ENCODE results near the gene PLEKHG4B.
A peak's percentile ranks its signal among the peaks of the same experiment; 100 is the strongest.
"Not testable (repeated sequence)": the region's sequence is repeated elsewhere in the genome, so short reads cannot be mapped to it uniquely, and the experiment has no call there.

The PLEKHG4B gene

DNA sequence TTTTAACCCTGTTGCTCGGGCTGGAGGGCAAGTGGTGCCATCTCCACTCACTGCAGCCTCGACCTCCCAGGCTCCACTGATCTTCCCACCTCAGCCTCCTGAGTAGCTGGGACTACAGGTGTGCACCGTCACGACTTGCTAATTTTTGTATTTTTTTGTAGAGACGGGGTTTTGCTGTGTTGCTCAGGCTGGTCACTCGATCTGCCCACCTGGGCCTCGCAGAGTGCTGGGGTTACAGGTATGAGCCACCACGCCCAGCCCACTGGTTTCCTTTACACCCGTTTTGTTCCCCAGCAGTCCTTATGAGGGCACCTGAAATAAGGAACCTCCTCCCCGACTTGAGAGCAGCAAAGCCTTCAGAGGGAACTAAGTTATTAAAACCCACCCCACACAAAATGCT is 124.1 kb downstream of the PLEKHG4B start:
- H3K27ac ChIP-seq (ENCODE audit: low read depth, low read length); H3K9me3 ChIP-seq (ENCODE audit: control insufficient read depth in 1 of 2, low read length in 2 of 2): not testable (repeated sequence)

DNA sequence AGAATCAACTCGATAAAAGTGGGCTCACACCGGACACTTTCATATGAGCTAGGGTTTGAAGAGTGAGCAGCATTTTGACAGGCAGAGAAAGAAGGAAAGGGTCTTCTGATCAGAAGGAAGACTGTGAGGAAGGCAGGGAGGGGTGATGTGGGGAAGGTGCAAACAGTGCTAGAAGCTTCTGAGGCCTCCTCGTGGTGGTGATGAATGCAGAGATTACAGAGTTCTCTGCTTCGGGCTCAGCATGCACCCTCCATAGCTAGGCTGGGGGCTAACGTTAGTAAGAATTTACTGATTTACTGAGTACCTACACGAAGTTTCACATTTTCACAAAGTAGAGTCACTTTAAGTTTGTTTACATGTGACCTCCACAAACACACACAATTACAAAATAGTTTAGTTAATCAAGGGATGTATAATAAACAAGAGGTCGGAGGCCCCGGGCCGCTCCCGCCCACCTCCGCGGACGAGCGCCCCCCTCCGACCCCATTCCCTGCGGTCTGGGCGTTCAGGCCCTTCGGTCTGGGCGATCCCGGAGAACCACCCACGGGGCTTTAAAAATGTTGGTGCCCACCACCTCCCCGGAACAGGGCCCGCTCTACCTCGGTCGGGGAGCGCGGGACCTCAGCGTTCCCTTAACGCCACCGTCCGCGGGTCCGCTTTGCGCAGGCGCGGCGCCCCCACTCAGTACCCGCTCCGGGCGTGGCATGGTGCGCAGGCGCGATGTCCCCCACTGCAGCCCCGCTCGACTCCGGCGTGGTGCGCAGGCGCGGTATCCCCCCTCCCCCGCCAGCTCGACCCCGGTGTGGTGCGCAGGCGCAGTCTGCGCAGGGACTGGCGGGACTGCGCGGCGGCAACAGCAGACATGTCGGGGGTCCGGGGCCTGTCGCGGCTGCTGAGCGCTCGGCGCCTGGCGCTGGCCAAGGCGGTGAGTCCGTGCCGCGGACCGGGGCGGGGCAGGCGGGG is 125.8 kb downstream of the PLEKHG4B start, which contains the start of the genes CCDC127 and SDHA:
CCDC127 (minus strand) TSS at position 660 of the 963 bp plus-strand sequence. CDS start 1,304 bp downstream, outside the sequence.
SDHA (plus strand) TSS at position 827 of the 963 bp plus-strand sequence; CDS start at position 863, 36 bp downstream.
- not testable (repeated sequence) for H3K27me3 ChIP-seq (ENCODE audit: control insufficient read depth in 1 of 2, insufficient read depth in 2 of 2, low read length in 2 of 2); H3K36me3 ChIP-seq (ENCODE audit: control insufficient read depth in 1 of 2, insufficient read depth in 2 of 2, low read length in 2 of 2); H3K9me3 ChIP-seq (ENCODE audit: control insufficient read depth in 1 of 2, low read length in 2 of 2)
- Histone ChIP-seq H3K27ac (ENCODE audit: low read depth, low read length) (peak within 1 kb of the TSS; percentile 83), H3K9ac (ENCODE audit: low read depth in 1 of 2, low read length in 2 of 2) (peak within 1 kb of the TSS; percentile 91 to 97), H3K4me1 (ENCODE audit: control insufficient read depth in 1 of 2, insufficient read depth in 2 of 2, low read length in 2 of 2) (peaks cover 5 to 14% of the 10 kb centered on the region in 2 donors), H3K4me3 (ENCODE audit: low read depth in 1 of 2, low read length in 2 of 2) (peak within 1 kb of the TSS; percentile 66 to 93)

More for the DNA sequence above, 124.1 kb downstream of the PLEKHG4B start:
- not testable (repeated sequence) for H3K4me1 ChIP-seq (ENCODE audit: control insufficient read depth in 1 of 2, insufficient read depth in 2 of 2, low read length in 2 of 2); H3K9ac ChIP-seq (ENCODE audit: low read depth in 1 of 2, low read length in 2 of 2); H3K36me3 ChIP-seq (ENCODE audit: control insufficient read depth in 1 of 2, insufficient read depth in 2 of 2, low read length in 2 of 2); H3K27me3 ChIP-seq (ENCODE audit: control insufficient read depth in 1 of 2, insufficient read depth in 2 of 2, low read length in 2 of 2); H3K4me3 ChIP-seq (ENCODE audit: low read depth in 1 of 2, low read length in 2 of 2)

DNA sequence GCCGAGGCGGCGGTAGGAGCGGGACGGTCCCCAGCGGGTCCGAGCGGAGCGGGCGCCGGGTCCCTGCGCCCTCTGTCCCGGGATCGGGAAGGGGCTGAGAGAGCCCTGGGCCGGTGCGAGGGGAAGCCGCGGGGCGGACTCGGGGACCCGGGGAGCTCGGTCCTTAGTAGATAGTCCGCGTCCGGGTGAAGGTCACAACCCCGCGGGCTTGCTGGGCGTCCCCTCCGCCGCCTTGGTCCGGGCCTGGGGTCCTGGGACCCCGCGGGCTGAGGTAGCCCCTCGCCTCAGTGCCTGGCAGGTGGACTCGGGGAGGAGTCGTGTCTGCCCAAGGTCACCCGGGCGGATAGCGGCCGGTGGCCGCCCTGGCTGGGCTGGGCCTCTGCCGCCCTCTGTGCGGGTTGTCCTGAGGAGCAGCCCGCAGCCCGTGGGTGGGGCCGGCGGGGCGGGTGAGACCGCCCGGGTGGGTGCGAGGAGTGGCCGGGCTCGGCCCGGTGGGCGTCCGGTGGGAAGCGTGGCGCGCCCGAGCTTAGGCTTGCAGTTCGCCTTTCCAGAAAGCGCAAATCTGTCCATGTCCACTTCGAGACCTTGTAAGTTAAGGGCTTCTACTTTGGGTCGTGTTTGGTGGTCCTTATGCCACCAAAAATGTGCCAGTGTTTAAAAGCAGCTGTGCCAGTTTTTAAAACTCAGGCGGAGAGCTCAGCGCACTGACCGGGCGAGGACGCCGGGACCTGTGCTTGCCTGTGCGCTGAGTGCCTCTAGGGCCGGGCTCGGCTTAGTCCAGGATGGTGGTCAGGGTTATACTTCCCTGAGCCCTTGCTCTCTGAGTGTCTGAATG is 126.7 kb downstream of the PLEKHG4B start:
- H3K36me3 ChIP-seq (ENCODE audit: control insufficient read depth in 1 of 2, insufficient read depth in 2 of 2, low read length in 2 of 2), result peaks cover 0 to 3% of the 10 kb centered on the region in 2 donors
- peaks cover 5 to 14% of the 10 kb centered on the region in 2 donors for H3K4me1 ChIP-seq (ENCODE audit: control insufficient read depth in 1 of 2, insufficient read depth in 2 of 2, low read length in 2 of 2)
- H3K27me3 ChIP-seq (ENCODE audit: control insufficient read depth in 1 of 2, insufficient read depth in 2 of 2, low read length in 2 of 2), result no peaks in the 10 kb centered on the region
- peak overlapping the region; percentile 66 to 93 for H3K4me3 ChIP-seq (ENCODE audit: low read depth in 1 of 2, low read length in 2 of 2)
- H3K9me3 ChIP-seq (ENCODE audit: control insufficient read depth in 1 of 2, low read length in 2 of 2), result no peaks in the 10 kb centered on the region
- H3K27ac ChIP-seq (ENCODE audit: low read depth, low read length), result peak overlapping the region; percentile 83
- H3K9ac ChIP-seq (ENCODE audit: low read depth in 1 of 2, low read length in 2 of 2), result peak overlapping the region; percentile 91 to 97

DNA sequence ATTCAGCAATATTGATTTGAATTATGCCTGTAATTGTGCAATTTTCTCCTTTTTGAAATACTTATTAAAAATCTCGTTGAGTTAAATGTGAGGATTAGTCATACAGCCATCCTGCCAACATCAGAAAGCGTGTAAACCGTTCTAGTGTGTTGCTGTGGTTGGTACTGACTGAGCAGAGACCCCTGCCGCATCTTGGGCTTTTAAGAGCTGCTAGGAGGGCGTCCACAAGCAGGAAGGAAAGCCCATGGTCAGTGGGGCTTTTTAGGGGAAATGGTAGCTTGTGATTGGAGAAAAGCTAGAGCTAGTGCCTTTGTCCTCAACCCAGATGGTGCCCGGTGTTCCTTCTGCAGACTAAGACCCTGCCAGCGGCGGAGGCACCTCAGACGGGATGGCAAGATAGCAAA is 127.5 kb downstream of the PLEKHG4B start:
- Histone ChIP-seq H3K9ac (ENCODE audit: low read depth in 1 of 2, low read length in 2 of 2) (peak overlapping the region; percentile 91 to 97), H3K27ac (ENCODE audit: low read depth, low read length) (no peak overlapping the region)

DNA sequence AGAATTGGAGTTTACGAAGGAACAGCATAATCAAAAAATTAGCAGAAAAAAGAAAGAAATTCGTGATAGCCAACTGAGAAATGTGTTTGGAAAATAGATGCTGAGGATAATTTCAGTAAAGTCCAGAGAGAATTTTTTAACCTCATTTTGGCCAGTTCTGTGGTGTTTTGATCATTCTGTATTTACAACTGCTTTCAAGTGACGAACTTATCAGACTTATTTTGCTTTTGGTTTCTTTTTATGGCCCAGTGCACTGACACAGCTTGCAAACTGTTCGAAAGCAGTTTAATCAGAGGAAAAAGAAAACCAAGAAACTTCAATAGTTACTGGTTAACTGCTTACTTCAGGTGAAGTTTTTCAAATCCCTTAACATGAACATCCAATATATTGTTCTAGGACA is 128.0 kb downstream of the PLEKHG4B start:
- Histone ChIP-seq H3K4me3 (ENCODE audit: low read depth in 1 of 2, low read length in 2 of 2) (peak overlapping the region; percentile 66 to 93), H3K27me3 (ENCODE audit: control insufficient read depth in 1 of 2, insufficient read depth in 2 of 2, low read length in 2 of 2) (no peaks in the 10 kb centered on the region), H3K36me3 (ENCODE audit: control insufficient read depth in 1 of 2, insufficient read depth in 2 of 2, low read length in 2 of 2) (peaks cover 6 to 14% of the 10 kb centered on the region in 2 donors), H3K9me3 (ENCODE audit: control insufficient read depth in 1 of 2, low read length in 2 of 2) (no peaks in the 10 kb centered on the region), H3K27ac (ENCODE audit: low read depth, low read length) (no peak overlapping the region), H3K4me1 (ENCODE audit: control insufficient read depth in 1 of 2, insufficient read depth in 2 of 2, low read length in 2 of 2) (peaks cover 5 to 14% of the 10 kb centered on the region in 2 donors), H3K9ac (ENCODE audit: low read depth in 1 of 2, low read length in 2 of 2) (peak overlapping the region; percentile 91 to 97)

More for the DNA sequence above, 127.5 kb downstream of the PLEKHG4B start:
- Histone ChIP-seq H3K27me3 (ENCODE audit: control insufficient read depth in 1 of 2, insufficient read depth in 2 of 2, low read length in 2 of 2) (no peaks in the 10 kb centered on the region), H3K4me1 (ENCODE audit: control insufficient read depth in 1 of 2, insufficient read depth in 2 of 2, low read length in 2 of 2) (peaks cover 5 to 14% of the 10 kb centered on the region in 2 donors), H3K36me3 (ENCODE audit: control insufficient read depth in 1 of 2, insufficient read depth in 2 of 2, low read length in 2 of 2) (peaks cover under 1 to 9% of the 10 kb centered on the region in 2 donors), H3K4me3 (ENCODE audit: low read depth in 1 of 2, low read length in 2 of 2) (peak overlapping the region; percentile 66 to 93), H3K9me3 (ENCODE audit: control insufficient read depth in 1 of 2, low read length in 2 of 2) (no peaks in the 10 kb centered on the region)

DNA sequence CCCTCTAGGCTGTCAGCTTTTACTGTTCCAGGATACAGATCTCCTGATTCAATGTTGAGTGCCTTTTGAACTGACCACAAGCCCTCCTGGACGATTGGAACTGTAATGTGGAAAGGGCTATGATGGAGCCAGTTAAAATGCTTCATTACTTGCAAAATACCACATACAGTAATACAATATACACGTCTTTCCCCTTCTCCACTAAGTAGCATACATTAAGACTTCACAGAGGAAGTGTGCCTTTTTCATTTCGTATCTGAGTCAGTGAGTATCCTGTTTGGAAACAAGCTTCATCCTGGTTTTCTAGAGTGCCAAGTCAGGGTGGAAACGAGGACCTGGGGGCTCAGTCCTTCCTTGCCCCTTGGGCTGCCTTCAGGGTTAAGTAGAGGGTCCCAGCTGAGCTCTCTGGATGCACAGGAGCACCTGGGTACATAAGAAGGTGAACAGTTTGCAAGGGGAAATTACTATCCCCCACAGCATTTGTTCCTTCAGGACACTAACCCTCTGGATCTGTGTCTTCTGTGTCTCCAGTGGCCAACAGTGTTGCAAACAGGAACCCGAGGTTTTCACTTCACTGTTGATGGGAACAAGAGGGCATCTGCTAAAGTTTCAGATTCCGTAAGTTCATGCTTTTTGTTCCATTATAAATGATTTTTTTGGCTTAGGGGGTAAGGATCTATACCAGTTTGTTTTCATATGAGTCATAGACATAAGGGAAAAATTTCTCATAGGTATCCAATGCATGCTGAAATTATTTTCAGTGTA is 131.2 kb downstream of the PLEKHG4B start:
- Histone ChIP-seq H3K4me1 (ENCODE audit: control insufficient read depth in 1 of 2, insufficient read depth in 2 of 2, low read length in 2 of 2) (peaks cover 5 to 14% of the 10 kb centered on the region in 2 donors), H3K36me3 (ENCODE audit: control insufficient read depth in 1 of 2, insufficient read depth in 2 of 2, low read length in 2 of 2) (peaks cover 9 to 43% of the 10 kb centered on the region in 2 donors)
- not testable (repeated sequence) for H3K9ac ChIP-seq (ENCODE audit: low read depth in 1 of 2, low read length in 2 of 2); H3K27me3 ChIP-seq (ENCODE audit: control insufficient read depth in 1 of 2, insufficient read depth in 2 of 2, low read length in 2 of 2); H3K4me3 ChIP-seq (ENCODE audit: low read depth in 1 of 2, low read length in 2 of 2); H3K27ac ChIP-seq (ENCODE audit: low read depth, low read length); H3K9me3 ChIP-seq (ENCODE audit: control insufficient read depth in 1 of 2, low read length in 2 of 2)

DNA sequence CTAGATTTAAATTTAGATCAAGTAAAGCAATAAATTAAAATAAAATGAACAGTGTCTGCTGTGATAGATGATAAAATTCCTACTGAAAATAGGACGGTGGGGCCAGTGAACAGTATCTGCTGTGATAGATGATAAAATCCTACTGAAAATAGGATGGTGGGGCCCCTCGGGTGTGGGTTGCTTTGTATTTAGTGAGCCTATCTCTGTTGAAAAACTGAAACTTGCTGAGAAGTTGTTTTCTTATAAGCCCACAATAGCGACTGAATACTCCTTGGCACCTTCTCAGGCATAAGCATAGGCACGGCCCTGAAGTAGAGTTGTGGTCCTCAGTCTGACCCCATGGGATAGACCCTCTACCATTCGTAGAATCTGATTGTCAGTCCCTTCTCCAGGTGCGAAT is 131.8 kb downstream of the PLEKHG4B start:
- Histone ChIP-seq H3K4me3 (ENCODE audit: low read depth in 1 of 2, low read length in 2 of 2) (no peak overlapping the region), H3K27ac (ENCODE audit: low read depth, low read length) (no peak overlapping the region), H3K9ac (ENCODE audit: low read depth in 1 of 2, low read length in 2 of 2) (no peak overlapping the region), H3K27me3 (ENCODE audit: control insufficient read depth in 1 of 2, insufficient read depth in 2 of 2, low read length in 2 of 2) (no peaks in the 10 kb centered on the region), H3K36me3 (ENCODE audit: control insufficient read depth in 1 of 2, insufficient read depth in 2 of 2, low read length in 2 of 2) (peaks cover 14 to 49% of the 10 kb centered on the region in 2 donors), H3K9me3 (ENCODE audit: control insufficient read depth in 1 of 2, low read length in 2 of 2) (no peaks in the 10 kb centered on the region), H3K4me1 (ENCODE audit: control insufficient read depth in 1 of 2, insufficient read depth in 2 of 2, low read length in 2 of 2) (peaks cover 5 to 14% of the 10 kb centered on the region in 2 donors)

DNA sequence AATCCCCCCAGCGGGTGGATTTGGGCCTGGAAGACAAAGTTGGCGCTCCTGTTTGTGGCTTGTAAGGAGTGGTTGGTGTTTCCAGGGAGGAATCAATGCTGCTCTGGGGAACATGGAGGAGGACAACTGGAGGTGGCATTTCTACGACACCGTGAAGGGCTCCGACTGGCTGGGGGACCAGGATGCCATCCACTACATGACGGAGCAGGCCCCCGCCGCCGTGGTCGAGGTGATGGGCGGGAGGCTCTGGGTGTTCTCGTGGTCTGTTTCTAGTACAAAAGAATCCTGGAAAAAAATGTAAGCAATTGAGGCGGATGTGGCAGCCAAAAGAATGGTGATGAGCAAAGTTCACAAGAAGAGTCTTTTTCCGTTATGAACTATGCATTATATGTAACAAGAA is 133.4 kb downstream of the PLEKHG4B start:
- H3K27me3 ChIP-seq (ENCODE audit: control insufficient read depth in 1 of 2, insufficient read depth in 2 of 2, low read length in 2 of 2), result no peaks in the 10 kb centered on the region
- peaks cover 18 to 61% of the 10 kb centered on the region in 2 donors for H3K36me3 ChIP-seq (ENCODE audit: control insufficient read depth in 1 of 2, insufficient read depth in 2 of 2, low read length in 2 of 2)
- no peaks in the 10 kb centered on the region for H3K9me3 ChIP-seq (ENCODE audit: control insufficient read depth in 1 of 2, low read length in 2 of 2)

DNA sequence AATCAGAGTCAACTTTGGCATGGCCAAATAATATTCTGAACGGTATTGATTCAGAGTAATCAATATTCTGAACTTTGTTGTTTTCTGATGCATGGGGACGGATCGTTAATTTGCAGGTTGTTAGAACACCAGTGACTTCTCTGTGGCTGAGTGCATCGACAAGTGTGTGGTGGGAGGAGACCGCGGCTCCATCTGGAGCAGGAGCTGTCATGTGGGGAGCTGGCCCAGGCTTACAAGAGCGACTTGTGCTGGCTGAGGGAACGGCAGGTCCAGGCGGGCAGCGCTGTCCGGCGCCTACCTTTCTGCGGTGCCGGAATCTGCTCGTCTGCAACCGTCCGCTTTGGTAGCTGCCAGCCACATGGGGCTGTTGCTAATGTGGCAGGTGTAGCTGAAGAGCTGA is 135.4 kb downstream of the PLEKHG4B start:
- not testable (repeated sequence) for H3K27ac ChIP-seq (ENCODE audit: low read depth, low read length); H3K4me1 ChIP-seq (ENCODE audit: control insufficient read depth in 1 of 2, insufficient read depth in 2 of 2, low read length in 2 of 2)
- H3K36me3 ChIP-seq (ENCODE audit: control insufficient read depth in 1 of 2, insufficient read depth in 2 of 2, low read length in 2 of 2), result peaks cover 18 to 81% of the 10 kb centered on the region in 2 donors

More for the DNA sequence above, 133.4 kb downstream of the PLEKHG4B start:
- Histone ChIP-seq H3K27ac (ENCODE audit: low read depth, low read length) (no peak overlapping the region), H3K9ac (ENCODE audit: low read depth in 1 of 2, low read length in 2 of 2) (no peak overlapping the region), H3K4me1 (ENCODE audit: control insufficient read depth in 1 of 2, insufficient read depth in 2 of 2, low read length in 2 of 2) (peaks cover 5 to 10% of the 10 kb centered on the region in 2 donors), H3K4me3 (ENCODE audit: low read depth in 1 of 2, low read length in 2 of 2) (no peak overlapping the region)

More for the DNA sequence above, 135.4 kb downstream of the PLEKHG4B start:
- not testable (repeated sequence) for H3K9ac ChIP-seq (ENCODE audit: low read depth in 1 of 2, low read length in 2 of 2); H3K9me3 ChIP-seq (ENCODE audit: control insufficient read depth in 1 of 2, low read length in 2 of 2); H3K4me3 ChIP-seq (ENCODE audit: low read depth in 1 of 2, low read length in 2 of 2); H3K27me3 ChIP-seq (ENCODE audit: control insufficient read depth in 1 of 2, insufficient read depth in 2 of 2, low read length in 2 of 2)
